Fibroblast of villous mesenchyme (primary cell): Measurements from ENCODE around the gene RAD51B. TPM values are rescaled to one million over a fixed set of nuclear protein-coding genes. Genes with fewer than 3 reads are reported as not detected.
A peak's percentile ranks its signal among the peaks of the same experiment; 100 is the strongest.

ENCODE experiments used
- DNase-seq: peaks from one replicate; pipeline ENCODE4 v3.0.0-alpha.2; 2010; ENCODE audit warnings: low read depth
- H3K4me3 ChIP-seq: 2 replicates; pipeline ENCODE4 v1.5.1; 2011; ENCODE audit warnings: low read depth, mild to moderate bottlenecking, low read length
- total RNA-seq: library from RNA; depleted of rRNA; stranded (reverse); fragments of >200 nt; gene quantifications from 2 replicates; pipeline ENCODE4 v1.2.3, GENCODE V29; 2012
- TF ChIP-seq, protein P1 (sequence below): IDR thresholded peaks from 2 replicates; pipeline ENCODE4 v1.5.1; 2012; ENCODE audit warnings: low read depth, mild to moderate bottlenecking, low read length; ENCODE audit not compliant: insufficient read depth

Gene RAD51B
- total RNA-seq, 1 donor: 22.0 TPM

DNA sequence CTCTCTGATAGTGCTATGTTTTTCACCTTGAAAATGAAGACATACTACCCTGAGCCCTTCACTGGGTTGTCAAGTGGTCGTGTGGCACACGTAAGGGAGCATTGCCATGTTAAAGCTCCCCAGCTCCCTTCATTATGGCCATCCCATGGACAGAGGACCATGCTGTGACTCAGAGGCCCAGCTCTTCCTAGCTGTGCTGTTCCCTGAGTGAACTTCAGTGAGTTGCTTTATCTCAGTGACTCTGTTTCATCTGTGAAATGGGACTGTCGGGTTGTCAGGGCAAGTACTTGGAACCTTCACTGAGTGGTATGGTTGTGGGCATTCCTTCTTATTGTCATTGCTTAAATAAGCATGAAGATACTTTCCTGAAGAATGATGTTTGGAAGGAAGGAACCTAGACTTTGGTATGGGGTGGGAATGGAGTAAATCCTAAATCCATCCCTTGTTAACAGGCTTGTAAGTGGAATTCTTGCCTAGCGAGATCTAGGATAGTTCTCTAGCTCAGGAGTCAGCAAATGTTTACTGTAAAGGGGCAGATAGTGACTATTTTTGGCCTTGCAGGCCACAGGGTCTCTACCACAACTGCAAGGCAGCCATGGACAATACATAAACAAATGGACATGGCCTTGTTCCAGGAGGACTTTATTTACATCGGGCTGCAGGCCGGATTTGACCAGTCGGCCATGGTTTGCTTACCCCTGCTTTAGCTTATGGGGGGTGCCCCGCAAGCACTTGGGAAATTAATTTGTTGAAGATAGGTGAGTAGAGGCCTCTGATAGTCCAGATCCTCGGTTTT, 689.8 kb downstream of the RAD51B start:
- TF ChIP-seq, protein P1, sequence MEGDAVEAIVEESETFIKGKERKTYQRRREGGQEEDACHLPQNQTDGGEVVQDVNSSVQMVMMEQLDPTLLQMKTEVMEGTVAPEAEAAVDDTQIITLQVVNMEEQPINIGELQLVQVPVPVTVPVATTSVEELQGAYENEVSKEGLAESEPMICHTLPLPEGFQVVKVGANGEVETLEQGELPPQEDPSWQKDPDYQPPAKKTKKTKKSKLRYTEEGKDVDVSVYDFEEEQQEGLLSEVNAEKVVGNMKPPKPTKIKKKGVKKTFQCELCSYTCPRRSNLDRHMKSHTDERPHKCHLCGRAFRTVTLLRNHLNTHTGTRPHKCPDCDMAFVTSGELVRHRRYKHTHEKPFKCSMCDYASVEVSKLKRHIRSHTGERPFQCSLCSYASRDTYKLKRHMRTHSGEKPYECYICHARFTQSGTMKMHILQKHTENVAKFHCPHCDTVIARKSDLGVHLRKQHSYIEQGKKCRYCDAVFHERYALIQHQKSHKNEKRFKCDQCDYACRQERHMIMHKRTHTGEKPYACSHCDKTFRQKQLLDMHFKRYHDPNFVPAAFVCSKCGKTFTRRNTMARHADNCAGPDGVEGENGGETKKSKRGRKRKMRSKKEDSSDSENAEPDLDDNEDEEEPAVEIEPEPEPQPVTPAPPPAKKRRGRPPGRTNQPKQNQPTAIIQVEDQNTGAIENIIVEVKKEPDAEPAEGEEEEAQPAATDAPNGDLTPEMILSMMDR: no peak
- H3K4me3 ChIP-seq: no peak overlapping the region
- DNase-seq: peak; percentile 86

GRCh38 chr14:68510201-68511128, 690.9 kb downstream of the RAD51B start:
- no peak overlapping the region for H3K4me3 ChIP-seq
- peak; percentile 91 for DNase-seq
- TF ChIP-seq, protein P1: no peak

GRCh38 chr14:68511129-68512047, 691.8 kb downstream of the RAD51B start:
- TF ChIP-seq, protein P1: peak; percentile 4
- H3K4me3 ChIP-seq: no peak overlapping the region
- DNase-seq: peak; percentile 28

GRCh38 chr14:68512088-68512487, 692.5 kb downstream of the RAD51B start:
- TF ChIP-seq, protein P1: no peak
- DNase-seq: peak; percentile 78
- no peak overlapping the region for H3K4me3 ChIP-seq

DNA sequence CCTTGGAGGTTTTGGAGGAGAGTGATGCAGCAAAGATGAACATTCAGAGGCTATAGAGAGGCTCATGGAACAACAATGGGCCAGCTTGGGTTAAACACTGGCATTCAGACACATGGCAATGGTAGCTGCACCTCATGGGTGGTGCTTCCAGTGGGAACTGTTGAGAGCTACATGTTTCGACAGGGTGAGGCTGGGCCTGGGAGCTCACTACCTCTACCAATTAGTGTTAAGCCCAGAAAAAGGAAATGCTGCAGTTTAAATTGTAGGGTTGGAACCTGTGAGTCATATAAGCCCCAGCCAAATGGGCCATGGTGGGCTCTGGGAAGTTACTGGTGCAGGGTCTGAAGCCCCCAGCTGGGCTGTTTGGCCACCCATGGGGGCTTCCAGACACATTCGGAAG, 693.6 kb downstream of the RAD51B start:
- H3K4me3 ChIP-seq: no peak overlapping the region
- TF ChIP-seq, protein P1: no peak
- no peak for DNase-seq
